WTC11 (cell line): ENCODE measurements around the gene PAIP1. TPM values are rescaled to one million over a fixed set of nuclear protein-coding genes. Genes with fewer than 3 reads are reported as not detected.

Source experiments
- ATAC-seq: fragments of 200-7000 bp; cut with Tn5 transposase; 2 replicates; pipeline ENCODE4 v1.10.0; 2021; ENCODE audit warnings: mild to moderate bottlenecking, moderate library complexity
- CTCF ChIA-PET: fragments of 300-600 bp; sonication (Branson Sonifier 250); formaldehyde crosslinking; loops from one replicate; lab custom pipeline; 2021; ENCODE audit warnings: antibody characterized with exemption; lab: Charles Lee
- POLR2A ChIA-PET: fragments of 350-600 bp; sonication (Branson Sonifier 250); formaldehyde crosslinking; loops from one replicate; lab custom pipeline; 2021; ENCODE audit warnings: antibody characterized with exemption; lab: Charles Lee
- DNase-seq: peaks from one replicate; pipeline ENCODE4 v3.0.0; 2021; ENCODE audit warnings: low spot score
- H3K27ac Mint-ChIP-seq: 2 replicates; pipeline ENCODE4 v1.8.0; 2021; ENCODE audit warnings: mixed read lengths
- H3K27me3 Mint-ChIP-seq: 2 replicates; pipeline ENCODE4 v1.8.0; 2021; ENCODE audit warnings: low read depth, mild to moderate bottlenecking, moderate library complexity, mixed read lengths
- H3K36me3 Mint-ChIP-seq: 2 replicates; pipeline ENCODE4 v1.8.0; 2021; ENCODE audit warnings: mixed read lengths
- H3K4me1 Mint-ChIP-seq: 2 replicates; pipeline ENCODE4 v1.8.0; 2022; ENCODE audit warnings: mixed read lengths
- H3K4me3 Mint-ChIP-seq: 2 replicates; pipeline ENCODE4 v1.8.0; 2021; ENCODE audit warnings: mild to moderate bottlenecking, moderate library complexity, mixed read lengths
- H3K9me3 Mint-ChIP-seq: 2 replicates; pipeline ENCODE4 v1.8.0; 2021; ENCODE audit warnings: mixed read lengths
- ETV6 ChIP-seq: sonication (generic); formaldehyde crosslinking; IDR thresholded peaks from 2 replicates; pipeline ENCODE4 v1.8.1; 2022; ENCODE audit warnings: mild to moderate bottlenecking, missing genetic modification reagents
- GTF2I ChIP-seq: fragments of 250-450 bp; sonication (Bioruptor Pico); conservative IDR thresholded peaks from 2 replicates; pipeline ENCODE4 v1.4.0; 2021; ENCODE audit warnings: mild to moderate bottlenecking
- RELA ChIP-seq: sonication (generic); formaldehyde crosslinking; IDR thresholded peaks from 2 replicates; pipeline ENCODE4 v1.8.1; 2022; ENCODE audit warnings: missing genetic modification reagents, mild to moderate bottlenecking, borderline replicate concordance
- SMAD4 ChIP-seq: sonication (generic); formaldehyde crosslinking; IDR thresholded peaks from 2 replicates; pipeline ENCODE4 v1.8.0; 2022; ENCODE audit warnings: mild to moderate bottlenecking, missing genetic modification reagents
- SP1 ChIP-seq: sonication (generic); formaldehyde crosslinking; conservative IDR thresholded peaks from 2 replicates; pipeline ENCODE4 v1.8.1; 2022; ENCODE audit warnings: missing genetic modification reagents
- ZNF396 ChIP-seq: fragments of 250-450 bp; sonication (Bioruptor Pico); IDR thresholded peaks from 2 replicates; pipeline ENCODE4 v1.8.0; 2021; ENCODE audit warnings: mild to moderate bottlenecking, moderate library complexity, borderline replicate concordance
- ZNF416 ChIP-seq: fragments of 250-450 bp; sonication (Bioruptor Pico); IDR thresholded peaks from 2 replicates; pipeline ENCODE4 v1.9.0; 2021; ENCODE audit warnings: mild to moderate bottlenecking, inconsistent platforms
- ZNF423 ChIP-seq: fragments of 250-450 bp; sonication (Bioruptor Pico); IDR thresholded peaks from 2 replicates; pipeline ENCODE4 v2.1.2; 2022; ENCODE audit warnings: mild to moderate bottlenecking, moderate library complexity
- total RNA-seq: library from RNA; stranded (reverse); gene quantifications from 3 replicates; pipeline ENCODE4 v1.2.3, GENCODE V29; 2021
- TF ChIP-seq, protein P1 (sequence below): sonication (generic); formaldehyde crosslinking; IDR thresholded peaks from 2 replicates; pipeline ENCODE4 v1.8.0; 2022; ENCODE audit warnings: mild to moderate bottlenecking, missing genetic modification reagents
- TF ChIP-seq, protein P2 (sequence below): sonication (generic); formaldehyde crosslinking; IDR thresholded peaks from 2 replicates; pipeline ENCODE4 v1.8.0; 2023; ENCODE audit warnings: missing genetic modification reagents
- TF ChIP-seq, protein P3 (sequence below): fragments of 200-600 bp; IDR thresholded peaks from 2 replicates; pipeline ENCODE4 v1.8.0; 2022; ENCODE audit warnings: antibody characterized with exemption
- TF ChIP-seq, protein P4 (sequence below): sonication (generic); formaldehyde crosslinking; IDR thresholded peaks from 2 replicates; pipeline ENCODE4 v1.8.1; 2023; ENCODE audit warnings: mild to moderate bottlenecking, missing genetic modification reagents
- TF ChIP-seq, protein P5 (sequence below): sonication (generic); formaldehyde crosslinking; IDR thresholded peaks from 2 replicates; pipeline ENCODE4 v1.8.1; 2023; ENCODE audit warnings: mild to moderate bottlenecking, moderate library complexity, missing genetic modification reagents
- TF ChIP-seq, protein P6 (sequence below): fragments of 250-450 bp; sonication (Bioruptor Pico); IDR thresholded peaks from 2 replicates; pipeline ENCODE4 v1.8.0; 2021; ENCODE audit warnings: mild to moderate bottlenecking

Gene PAIP1
- total RNA-seq, 1 experiment from 2014 or later, result 82.5 TPM

DNA sequence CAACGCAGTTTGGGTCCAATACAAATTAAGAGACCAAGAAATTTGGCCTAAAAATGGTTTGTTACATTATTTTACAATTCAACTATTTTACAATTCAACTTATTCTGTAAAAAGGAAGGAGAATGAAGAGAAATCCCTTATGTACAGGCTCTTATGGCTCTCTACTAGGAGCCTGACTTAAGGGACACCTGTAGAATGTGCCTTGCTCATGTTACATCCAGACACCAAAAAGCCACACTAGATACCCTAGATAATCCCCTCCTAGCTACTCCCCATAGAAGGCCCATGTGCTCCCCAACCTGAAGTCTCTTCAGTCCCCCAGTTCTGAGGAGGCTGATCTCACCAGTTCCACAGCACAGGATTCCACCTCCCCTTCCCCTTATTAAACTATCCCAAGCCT, 32.0 kb upstream of the PAIP1 start:
- Mint-ChIP-seq H3K9me3 (peaks cover 16% of the 10 kb centered on the region), H3K4me1 (peaks cover 11% of the 10 kb centered on the region), H3K27ac (no peak overlapping the region), H3K27me3 (0 out of 2 replicates have a peak, but pooled peaks cover 4% of the 10 kb centered on the region), H3K36me3 (peaks cover 14% of the 10 kb centered on the region), H3K4me3 (no peak overlapping the region)
- no peak for ATAC-seq
- CTCF ChIA-PET, result no interaction called here
- POLR2A ChIA-PET, result no interaction called here
- TF ChIP-seq ZNF423 (CRISPR knock-in tag), result no peak
- TF ChIP-seq, protein P1, sequence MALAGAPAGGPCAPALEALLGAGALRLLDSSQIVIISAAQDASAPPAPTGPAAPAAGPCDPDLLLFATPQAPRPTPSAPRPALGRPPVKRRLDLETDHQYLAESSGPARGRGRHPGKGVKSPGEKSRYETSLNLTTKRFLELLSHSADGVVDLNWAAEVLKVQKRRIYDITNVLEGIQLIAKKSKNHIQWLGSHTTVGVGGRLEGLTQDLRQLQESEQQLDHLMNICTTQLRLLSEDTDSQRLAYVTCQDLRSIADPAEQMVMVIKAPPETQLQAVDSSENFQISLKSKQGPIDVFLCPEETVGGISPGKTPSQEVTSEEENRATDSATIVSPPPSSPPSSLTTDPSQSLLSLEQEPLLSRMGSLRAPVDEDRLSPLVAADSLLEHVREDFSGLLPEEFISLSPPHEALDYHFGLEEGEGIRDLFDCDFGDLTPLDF (CRISPR knock-in tag), result no peak
- no peak for TF ChIP-seq ZNF396 (CRISPR knock-in tag)
- TF ChIP-seq, protein P2, sequence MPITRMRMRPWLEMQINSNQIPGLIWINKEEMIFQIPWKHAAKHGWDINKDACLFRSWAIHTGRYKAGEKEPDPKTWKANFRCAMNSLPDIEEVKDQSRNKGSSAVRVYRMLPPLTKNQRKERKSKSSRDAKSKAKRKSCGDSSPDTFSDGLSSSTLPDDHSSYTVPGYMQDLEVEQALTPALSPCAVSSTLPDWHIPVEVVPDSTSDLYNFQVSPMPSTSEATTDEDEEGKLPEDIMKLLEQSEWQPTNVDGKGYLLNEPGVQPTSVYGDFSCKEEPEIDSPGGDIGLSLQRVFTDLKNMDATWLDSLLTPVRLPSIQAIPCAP (CRISPR knock-in tag), result no peak
- no peak for TF ChIP-seq ETV6 (CRISPR knock-in tag)
- no peak for DNase-seq

DNA sequence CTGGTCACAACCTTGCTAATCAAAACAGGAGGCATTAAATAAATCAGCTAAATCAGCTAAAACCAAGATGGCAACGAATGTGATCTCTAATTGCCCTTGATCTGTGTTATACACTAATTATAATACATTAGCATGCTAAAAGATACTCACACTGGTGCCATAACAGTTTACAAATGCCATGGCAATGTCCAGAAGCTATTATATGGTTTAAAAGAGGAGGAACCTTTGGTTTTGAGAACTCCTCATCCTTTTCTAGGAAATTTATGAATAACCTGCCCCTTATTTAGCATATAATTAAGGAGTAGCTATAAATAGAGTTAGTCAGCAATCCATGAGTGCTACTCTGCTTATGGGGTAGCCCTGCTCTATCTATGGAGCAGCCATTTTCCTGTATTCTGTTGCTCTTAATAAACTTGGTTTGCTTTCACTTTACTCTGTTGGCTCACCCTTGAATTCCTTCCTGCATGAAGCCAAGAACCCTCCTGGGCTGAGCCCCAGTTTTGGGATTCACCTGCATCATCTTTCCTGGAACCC, 27.4 kb upstream of the PAIP1 start:
- Mint-ChIP-seq H3K4me1 (peaks cover 14% of the 10 kb centered on the region), H3K27me3 (peaks cover 4% of the 10 kb centered on the region; the same call in 1 of the 2 replicates), H3K4me3 (no peak overlapping the region), H3K36me3 (peaks cover 25% of the 10 kb centered on the region), H3K27ac (no peak overlapping the region), H3K9me3 (peaks cover 28% of the 10 kb centered on the region)
- CTCF ChIA-PET, result no interaction called here
- POLR2A ChIA-PET, result no interaction called here
- TF ChIP-seq GTF2I, result no peak
- no peak for TF ChIP-seq RELA (CRISPR knock-in tag)
- TF ChIP-seq, protein P1 (CRISPR knock-in tag), result no peak
- no peak for TF ChIP-seq ZNF416 (CRISPR knock-in tag)
- TF ChIP-seq, protein P3, sequence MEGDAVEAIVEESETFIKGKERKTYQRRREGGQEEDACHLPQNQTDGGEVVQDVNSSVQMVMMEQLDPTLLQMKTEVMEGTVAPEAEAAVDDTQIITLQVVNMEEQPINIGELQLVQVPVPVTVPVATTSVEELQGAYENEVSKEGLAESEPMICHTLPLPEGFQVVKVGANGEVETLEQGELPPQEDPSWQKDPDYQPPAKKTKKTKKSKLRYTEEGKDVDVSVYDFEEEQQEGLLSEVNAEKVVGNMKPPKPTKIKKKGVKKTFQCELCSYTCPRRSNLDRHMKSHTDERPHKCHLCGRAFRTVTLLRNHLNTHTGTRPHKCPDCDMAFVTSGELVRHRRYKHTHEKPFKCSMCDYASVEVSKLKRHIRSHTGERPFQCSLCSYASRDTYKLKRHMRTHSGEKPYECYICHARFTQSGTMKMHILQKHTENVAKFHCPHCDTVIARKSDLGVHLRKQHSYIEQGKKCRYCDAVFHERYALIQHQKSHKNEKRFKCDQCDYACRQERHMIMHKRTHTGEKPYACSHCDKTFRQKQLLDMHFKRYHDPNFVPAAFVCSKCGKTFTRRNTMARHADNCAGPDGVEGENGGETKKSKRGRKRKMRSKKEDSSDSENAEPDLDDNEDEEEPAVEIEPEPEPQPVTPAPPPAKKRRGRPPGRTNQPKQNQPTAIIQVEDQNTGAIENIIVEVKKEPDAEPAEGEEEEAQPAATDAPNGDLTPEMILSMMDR, result no peak
- TF ChIP-seq SMAD4 (CRISPR knock-in tag), result no peak
- TF ChIP-seq, protein P4, sequence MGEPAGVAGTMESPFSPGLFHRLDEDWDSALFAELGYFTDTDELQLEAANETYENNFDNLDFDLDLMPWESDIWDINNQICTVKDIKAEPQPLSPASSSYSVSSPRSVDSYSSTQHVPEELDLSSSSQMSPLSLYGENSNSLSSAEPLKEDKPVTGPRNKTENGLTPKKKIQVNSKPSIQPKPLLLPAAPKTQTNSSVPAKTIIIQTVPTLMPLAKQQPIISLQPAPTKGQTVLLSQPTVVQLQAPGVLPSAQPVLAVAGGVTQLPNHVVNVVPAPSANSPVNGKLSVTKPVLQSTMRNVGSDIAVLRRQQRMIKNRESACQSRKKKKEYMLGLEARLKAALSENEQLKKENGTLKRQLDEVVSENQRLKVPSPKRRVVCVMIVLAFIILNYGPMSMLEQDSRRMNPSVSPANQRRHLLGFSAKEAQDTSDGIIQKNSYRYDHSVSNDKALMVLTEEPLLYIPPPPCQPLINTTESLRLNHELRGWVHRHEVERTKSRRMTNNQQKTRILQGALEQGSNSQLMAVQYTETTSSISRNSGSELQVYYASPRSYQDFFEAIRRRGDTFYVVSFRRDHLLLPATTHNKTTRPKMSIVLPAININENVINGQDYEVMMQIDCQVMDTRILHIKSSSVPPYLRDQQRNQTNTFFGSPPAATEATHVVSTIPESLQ (CRISPR knock-in tag), result no peak
- TF ChIP-seq, protein P5, sequence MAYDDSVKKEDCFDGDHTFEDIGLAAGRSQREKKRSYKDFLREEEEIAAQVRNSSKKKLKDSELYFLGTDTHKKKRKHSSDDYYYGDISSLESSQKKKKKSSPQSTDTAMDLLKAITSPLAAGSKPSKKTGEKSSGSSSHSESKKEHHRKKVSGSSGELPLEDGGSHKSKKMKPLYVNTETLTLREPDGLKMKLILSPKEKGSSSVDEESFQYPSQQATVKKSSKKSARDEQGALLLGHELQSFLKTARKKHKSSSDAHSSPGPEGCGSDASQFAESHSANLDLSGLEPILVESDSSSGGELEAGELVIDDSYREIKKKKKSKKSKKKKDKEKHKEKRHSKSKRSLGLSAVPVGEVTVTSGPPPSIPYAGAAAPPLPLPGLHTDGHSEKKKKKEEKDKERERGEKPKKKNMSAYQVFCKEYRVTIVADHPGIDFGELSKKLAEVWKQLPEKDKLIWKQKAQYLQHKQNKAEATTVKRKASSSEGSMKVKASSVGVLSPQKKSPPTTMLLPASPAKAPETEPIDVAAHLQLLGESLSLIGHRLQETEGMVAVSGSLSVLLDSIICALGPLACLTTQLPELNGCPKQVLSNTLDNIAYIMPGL (CRISPR knock-in tag), result no peak
- no peak for TF ChIP-seq SP1 (CRISPR knock-in tag)
- TF ChIP-seq, protein P6, sequence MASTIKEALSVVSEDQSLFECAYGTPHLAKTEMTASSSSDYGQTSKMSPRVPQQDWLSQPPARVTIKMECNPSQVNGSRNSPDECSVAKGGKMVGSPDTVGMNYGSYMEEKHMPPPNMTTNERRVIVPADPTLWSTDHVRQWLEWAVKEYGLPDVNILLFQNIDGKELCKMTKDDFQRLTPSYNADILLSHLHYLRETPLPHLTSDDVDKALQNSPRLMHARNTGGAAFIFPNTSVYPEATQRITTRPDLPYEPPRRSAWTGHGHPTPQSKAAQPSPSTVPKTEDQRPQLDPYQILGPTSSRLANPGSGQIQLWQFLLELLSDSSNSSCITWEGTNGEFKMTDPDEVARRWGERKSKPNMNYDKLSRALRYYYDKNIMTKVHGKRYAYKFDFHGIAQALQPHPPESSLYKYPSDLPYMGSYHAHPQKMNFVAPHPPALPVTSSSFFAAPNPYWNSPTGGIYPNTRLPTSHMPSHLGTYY (CRISPR knock-in tag), result no peak
- DNase-seq (no peak), ATAC-seq (no peak)
